Fibroblast of skin of left quadriceps (primary cell): ENCODE measurements around the gene TNFRSF8.
A peak's percentile ranks its signal among the peaks of the same experiment; 100 is the strongest.
"Not testable (repeated sequence)": the region's sequence is repeated elsewhere in the genome, so short reads cannot be mapped to it uniquely, and the experiment has no call there.

Experiments
- DNase-seq, 2 experiments: peaks; one replicate each; pipeline ENCODE4 v3.0.0-alpha.2; 2013; ENCODE audit warnings: low read depth in 2 of 2

Gene TNFRSF8

GRCh38 chr1:12085643-12086260 lies 22.6 kb downstream of the TNFRSF8 start:
- no peak for DNase-seq

- no peak for DNase-seq
Observed at GRCh38 chr1:12087797-12088314, 24.8 kb downstream of the TNFRSF8 start.

- no peak for DNase-seq
Observed at GRCh38 chr1:12088607-12089006, 25.5 kb downstream of the TNFRSF8 start.

- DNase-seq = no peak
Observed at GRCh38 chr1:12090326-12090725, 27.2 kb downstream of the TNFRSF8 start.

- no peak for DNase-seq
Observed at GRCh38 chr1:12091191-12091590, 28.1 kb downstream of the TNFRSF8 start.

GRCh38 chr1:12094180-12094579 lies 31.1 kb downstream of the TNFRSF8 start:
- DNase-seq = no peak

GRCh38 chr1:12095452-12096263 lies 32.6 kb downstream of the TNFRSF8 start:
- no peak for DNase-seq

- no peak for DNase-seq
Observed at GRCh38 chr1:12096615-12097014, 33.5 kb downstream of the TNFRSF8 start.

- no peak for DNase-seq
Observed at GRCh38 chr1:12097321-12097720, 34.2 kb downstream of the TNFRSF8 start.

- no peak for DNase-seq
Observed at GRCh38 chr1:12098786-12099185, 35.7 kb downstream of the TNFRSF8 start.

- DNase-seq = no peak
Observed at GRCh38 chr1:12099610-12100009, 36.5 kb downstream of the TNFRSF8 start.

GRCh38 chr1:12100071-12100470 lies 37.0 kb downstream of the TNFRSF8 start:
- DNase-seq = no peak

GRCh38 chr1:12101120-12101519 lies 38.0 kb downstream of the TNFRSF8 start:
- not testable (repeated sequence) for DNase-seq

GRCh38 chr1:12102066-12102465 lies 39.0 kb downstream of the TNFRSF8 start:
- no peak for DNase-seq

- no peak for DNase-seq
Observed at GRCh38 chr1:12104417-12104816, 41.3 kb downstream of the TNFRSF8 start.

GRCh38 chr1:12106153-12106552 lies 43.0 kb downstream of the TNFRSF8 start:
- no peak for DNase-seq

GRCh38 chr1:12106861-12107260 lies 43.8 kb downstream of the TNFRSF8 start:
- DNase-seq = not testable (repeated sequence)

- DNase-seq = no peak
Observed at GRCh38 chr1:12107718-12108117, 44.6 kb downstream of the TNFRSF8 start.

GRCh38 chr1:12109901-12110300 lies 46.8 kb downstream of the TNFRSF8 start:
- no peak for DNase-seq

GRCh38 chr1:12111741-12112140 lies 48.6 kb downstream of the TNFRSF8 start:
- no peak for DNase-seq

- no peak for DNase-seq
Observed at GRCh38 chr1:12112711-12113161, 49.6 kb downstream of the TNFRSF8 start.

GRCh38 chr1:12113433-12114339 lies 50.6 kb downstream of the TNFRSF8 start:
- peak; percentile 32 to 34 for DNase-seq
